ENCODE measurements around the gene NFXL1. TPM values are rescaled to one million over a fixed set of nuclear protein-coding genes. Genes with fewer than 3 reads are reported as not detected.
"Not testable (repeated sequence)": the region's sequence is repeated elsewhere in the genome, so short reads cannot be mapped to it uniquely, and the experiment has no call there.

NFXL1 gene
- total and polyA plus RNA-seq, 12 donors: 5.1 to 15.4 (median 7.5) TPM

GRCh38 chr4:47933840-47934239 is 19.5 kb upstream of the NFXL1 start:
- DNase-seq: no peak
- Histone ChIP-seq H3K27ac (no peak overlapping the region), H3K27me3 (no peaks in the 10 kb centered on the region), H3K4me1 (replicated peaks in 1 of 2) (peaks cover 0 to 8% of the 10 kb centered on the region in 2 donors), H3K4me3 (no peak overlapping the region), H3K36me3 (replicated peaks in 1 of 2) (no peaks in the 10 kb centered on the region), H3K9me3 (replicated peaks in 1 of 3) (no peaks in the 10 kb centered on the region)
- 0 to 2% (median 1%) methylated on average over 4 of the region's 4 CpGs for WGBS, 4 donors
- TF ChIP-seq POLR2A (IDR thresholded peaks at IDR 0.05): no peak
- peak; percentile 37 to 75 (median 68) for TF ChIP-seq CTCF (IDR thresholded peaks at IDR 0.05)
- intact Hi-C loops (cut with DNase I): loop anchor here (5.0 to 10.0 kb wide), 2 partner anchors 259 to 262 kb away; no protein-coding TSS in a partner anchor

- intact Hi-C loops (cut with DNase I): loop anchor here (5.0 to 10.0 kb wide), 2 partner anchors 256 to 259 kb away; no protein-coding TSS in a partner anchor
- peak in 5 of 7 donors; percentile 21 to 48 (median 30) for DNase-seq
- H3K9me3 ChIP-seq (replicated peaks in 1 of 3): no peaks in the 10 kb centered on the region
- no peak overlapping the region for H3K4me3 ChIP-seq
- peaks cover 0 to 16% of the 10 kb centered on the region in 2 donors for H3K4me1 ChIP-seq (replicated peaks in 1 of 2)
- no peaks in the 10 kb centered on the region for H3K36me3 ChIP-seq (replicated peaks in 1 of 2)
- no peaks in the 10 kb centered on the region for H3K27me3 ChIP-seq
- WGBS, 4 donors: 6 to 17% (median 10%) methylated on average over 2 of the region's 2 CpGs
- H3K27ac ChIP-seq: no peak overlapping the region
- TF ChIP-seq CTCF (IDR thresholded peaks at IDR 0.05) (no peak), POLR2A (IDR thresholded peaks at IDR 0.05) (no peak)
Observed at GRCh38 chr4:47930971-47931804, 16.8 kb upstream of the NFXL1 start.

GRCh38 chr4:47929682-47930201 is 15.4 kb upstream of the NFXL1 start:
- peaks cover 0 to 16% of the 10 kb centered on the region in 2 donors for H3K4me1 ChIP-seq (replicated peaks in 1 of 2)
- H3K9me3 ChIP-seq (replicated peaks in 1 of 3): no peaks in the 10 kb centered on the region
- no peak for DNase-seq
- H3K27me3 ChIP-seq: no peaks in the 10 kb centered on the region
- no peak overlapping the region for H3K4me3 ChIP-seq
- no peak for TF ChIP-seq POLR2A (IDR thresholded peaks at IDR 0.05)
- no peak for TF ChIP-seq CTCF (IDR thresholded peaks at IDR 0.05)
- H3K27ac ChIP-seq: no peak overlapping the region
- intact Hi-C loops (cut with DNase I): loop anchor here (5.0 to 10.0 kb wide), 2 partner anchors 255 to 257 kb away; no protein-coding TSS in a partner anchor
- 58 to 77% (median 64%) methylated on average over 4 of the region's 4 CpGs for WGBS, 4 donors
- H3K36me3 ChIP-seq (replicated peaks in 1 of 2): no peaks in the 10 kb centered on the region

GRCh38 chr4:47926667-47927258 is 12.4 kb upstream of the NFXL1 start:
- H3K27ac ChIP-seq: no peak overlapping the region
- peaks cover 0 to 16% of the 10 kb centered on the region in 2 donors for H3K4me1 ChIP-seq (replicated peaks in 1 of 2)
- TF ChIP-seq CTCF (IDR thresholded peaks at IDR 0.05): peak; percentile 21 to 64 (median 58)
- TF ChIP-seq POLR2A (IDR thresholded peaks at IDR 0.05): no peak
- 8 to 9% (median 8%) methylated on average over 12 to 15 of the region's 15 CpGs for whole genome bisulfite sequencing, 4 donors
- no peaks in the 10 kb centered on the region for H3K36me3 ChIP-seq (replicated peaks in 1 of 2)
- intact Hi-C loops (cut with DNase I): no loop called here
- no peak overlapping the region for H3K4me3 ChIP-seq
- H3K9me3 ChIP-seq (replicated peaks in 1 of 3): no peaks in the 10 kb centered on the region
- H3K27me3 ChIP-seq: peaks cover 7% of the 10 kb centered on the region
- DNase-seq: peak; percentile 45 to 71 (median 58)

- H3K9me3 ChIP-seq (replicated peaks in 1 of 3); intact Hi-C loops (cut with DNase I); H3K27ac ChIP-seq; H3K4me3 ChIP-seq; H3K36me3 ChIP-seq (replicated peaks in 1 of 2); DNase-seq; H3K4me1 ChIP-seq (replicated peaks in 1 of 2); H3K27me3 ChIP-seq: not testable (repeated sequence)
- WGBS, 4 donors: 52 to 63% (median 59%) methylated on average over 7 to 8 of the region's 8 CpGs
Observed at GRCh38 chr4:47923261-47923608, 8.9 kb upstream of the NFXL1 start.

GRCh38 chr4:47922436-47923260 is 8.3 kb upstream of the NFXL1 start:
- H3K9me3 ChIP-seq (replicated peaks in 1 of 3); intact Hi-C loops (cut with DNase I); H3K4me1 ChIP-seq (replicated peaks in 1 of 2); H3K4me3 ChIP-seq; H3K27me3 ChIP-seq; H3K36me3 ChIP-seq (replicated peaks in 1 of 2); DNase-seq; H3K27ac ChIP-seq: not testable (repeated sequence)
- 42 to 68% (median 65%) methylated on average over 10 to 17 of the region's 17 CpGs for WGBS, 4 donors

Data from adrenal gland (tissue), 12 donors.